ENCODE results near the gene GBF1.

Gene GBF1

DNA sequence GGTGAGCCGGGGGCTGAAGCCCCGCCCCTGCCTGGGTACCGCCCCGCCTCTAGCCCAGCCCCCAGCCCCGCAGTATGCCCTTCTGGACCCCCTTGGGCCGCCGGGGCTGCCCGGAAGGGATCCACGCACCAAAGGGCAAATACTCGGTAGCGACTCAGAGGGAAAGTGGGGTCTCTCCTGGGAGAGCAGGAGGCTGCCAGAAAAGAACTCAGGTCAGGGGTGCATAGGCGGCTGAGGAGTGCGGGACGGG lies 176.1 kb downstream of the GBF1 start:
- no peak for DNase-seq (ENCODE audit: low read depth, low spot score)

GRCh38 chr10:102421757-102422512 lies 176.6 kb downstream of the GBF1 start:
- peak; percentile 50 for DNase-seq (ENCODE audit: low read depth, low spot score)

DNA sequence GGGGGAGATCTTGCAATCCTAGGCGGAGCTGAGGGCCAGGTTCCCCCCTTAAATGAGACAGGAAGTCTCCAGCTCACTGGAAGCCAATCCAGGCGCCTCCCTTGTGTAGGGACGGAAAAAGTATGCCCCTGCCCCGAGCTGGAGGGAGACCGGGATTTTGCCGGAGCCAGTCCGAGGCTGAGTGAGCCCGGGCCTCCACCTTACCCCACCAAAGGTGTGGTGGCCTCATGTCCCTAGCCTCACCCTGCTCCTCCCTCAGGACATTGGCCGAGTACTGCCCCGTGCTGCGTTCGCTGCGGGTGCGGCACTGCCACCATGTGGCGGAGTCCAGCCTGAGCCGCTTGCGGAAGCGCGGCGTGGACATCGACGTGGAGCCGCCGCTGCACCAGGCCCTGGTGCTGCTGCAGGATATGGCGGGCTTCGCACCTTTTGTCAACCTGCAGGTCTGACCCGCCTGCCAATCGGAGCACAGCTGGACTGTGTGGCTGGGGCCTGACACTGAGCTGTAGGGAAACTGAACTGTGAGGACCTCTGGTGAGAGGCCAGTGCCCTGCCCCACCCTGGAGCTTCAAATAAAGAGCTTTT lies 177.3 kb downstream of the GBF1 start:
- DNase-seq (ENCODE audit: low read depth, low spot score): peak; percentile 87

GRCh38 chr10:102423372-102423968 lies 178.1 kb downstream of the GBF1 start:
- DNase-seq (ENCODE audit: low read depth, low spot score): no peak

- DNase-seq (ENCODE audit: low read depth, low spot score): no peak
Measured at GRCh38 chr10:102424145-102424544, 178.8 kb downstream of the GBF1 start.

DNA sequence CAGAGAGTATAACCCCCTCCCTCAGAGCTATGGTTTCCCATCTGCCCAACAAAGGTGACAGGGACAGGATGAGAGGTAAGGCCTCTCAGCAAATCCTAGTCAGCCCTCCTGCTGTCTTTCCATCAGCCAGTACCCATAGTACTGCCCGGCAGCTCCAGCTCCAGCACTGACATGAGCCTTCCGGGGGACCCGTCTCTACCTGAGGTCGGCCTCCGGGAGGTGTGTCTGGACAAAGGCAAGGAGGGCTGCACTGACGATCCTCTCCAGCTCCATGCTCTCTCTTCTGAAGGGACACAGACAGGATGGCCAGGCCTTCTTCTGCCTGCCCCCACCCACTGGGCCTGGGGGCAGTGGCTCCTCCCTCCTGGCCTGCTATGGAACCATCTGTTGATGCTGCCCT lies 179.6 kb downstream of the GBF1 start:
- no peak for DNase-seq (ENCODE audit: low read depth, low spot score)

DNA sequence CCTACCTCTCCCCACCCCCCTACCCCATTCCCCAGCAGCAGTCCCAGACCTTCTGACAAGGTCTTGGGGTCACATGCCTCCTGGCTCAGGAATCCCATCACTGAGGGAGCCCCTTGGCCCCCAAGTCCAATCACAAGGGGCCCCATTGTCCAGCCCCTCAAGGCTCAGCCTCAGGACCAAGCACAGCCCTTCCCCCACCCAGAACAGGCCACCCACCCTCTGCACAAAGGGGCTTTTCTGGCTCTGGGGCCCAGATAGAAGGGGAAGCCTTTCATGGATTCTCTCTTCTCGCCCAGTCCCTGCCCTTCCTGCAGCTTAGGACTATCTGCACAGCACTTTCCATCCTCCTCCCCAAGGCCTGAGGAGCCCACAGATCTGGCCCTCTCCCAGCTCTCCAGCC lies 180.1 kb downstream of the GBF1 start:
- DNase-seq (ENCODE audit: low read depth, low spot score): no peak

- no peak for DNase-seq (ENCODE audit: low read depth, low spot score)
Measured at GRCh38 chr10:102426803-102427287, 181.5 kb downstream of the GBF1 start.

DNA sequence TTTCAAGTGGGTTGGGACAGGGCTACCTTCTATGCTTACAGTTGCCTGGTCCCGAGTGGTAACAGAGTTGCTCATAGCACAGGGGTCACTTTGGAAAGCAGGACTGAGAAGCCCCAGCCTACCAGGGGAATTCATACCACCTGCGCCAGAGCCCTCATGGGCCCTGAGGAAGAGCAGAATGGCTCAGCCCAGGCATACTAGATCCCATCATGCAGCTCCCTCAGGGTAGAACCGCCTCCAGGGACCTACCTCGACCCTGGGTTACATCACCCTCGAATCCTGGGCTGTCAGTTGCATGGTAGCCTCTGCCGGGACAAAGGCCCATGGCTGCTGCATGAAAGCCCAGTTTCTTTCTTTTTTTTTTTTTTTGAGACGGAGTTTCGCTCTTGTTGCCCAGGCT lies 184.1 kb downstream of the GBF1 start:
- DNase-seq (ENCODE audit: low read depth, low spot score): peak; percentile 58

DNA sequence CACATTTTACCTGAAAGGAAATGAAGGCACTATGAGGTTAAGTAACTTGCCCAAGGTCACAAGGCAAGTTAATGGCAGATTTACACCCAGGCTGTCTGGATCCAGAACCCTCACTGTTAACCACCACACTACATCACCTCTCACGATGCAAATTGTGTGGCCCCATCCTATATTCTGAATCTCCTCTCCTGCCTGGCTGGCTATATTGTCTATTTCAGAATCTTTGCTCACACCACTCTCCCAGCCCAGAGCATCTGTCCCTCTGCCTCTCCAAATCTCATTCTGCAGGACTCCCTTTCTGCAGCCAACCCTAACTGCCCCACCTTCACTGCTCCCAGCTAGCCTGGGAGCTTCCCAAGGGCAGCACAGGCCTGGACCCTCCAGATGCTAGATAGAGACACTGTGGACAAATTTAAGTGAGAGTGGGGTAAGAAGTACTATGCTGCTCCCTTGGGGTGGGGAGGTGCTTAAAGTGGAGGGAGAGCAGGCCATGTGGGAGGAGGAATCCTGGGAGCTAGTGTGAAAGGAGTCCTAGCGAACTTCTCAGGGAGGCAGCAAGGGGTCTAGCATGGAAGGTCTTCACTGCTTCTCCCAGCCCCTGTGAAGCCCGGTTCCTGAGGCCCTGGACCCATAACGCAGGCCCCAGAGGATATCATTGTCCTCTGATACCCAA lies 186.3 kb downstream of the GBF1 start:
- DNase-seq (ENCODE audit: low read depth, low spot score): no peak
